Gastroesophageal sphincter (tissue), 4 donors: ENCODE results near the gene COG8. TPM values are rescaled to one million over a fixed set of nuclear protein-coding genes. Genes with fewer than 3 reads are reported as not detected.

ENCODE experiments used
- ATAC-seq: fragments of 150-250 bp; one replicate; pipeline ENCODE4 v1.9.1; 2016; ENCODE audit warnings: mild to moderate bottlenecking, moderate library complexity
- H3K27ac ChIP-seq, 4 donors: fragments of 200-600 bp; sonication (generic) in 3 of 4; 1 replicate in 3 of 4; 2 replicates in 1 of 4; pipeline ENCODE4 v1.5.1; 2016 to 2019
- H3K27me3 ChIP-seq: fragments of 200-600 bp; sonication (generic); one replicate; pipeline ENCODE4 v1.5.1; 2019
- H3K36me3 ChIP-seq, 2 donors: fragments of 200-600 bp; sonication (generic); one replicate each; pipeline ENCODE4 v1.5.1; 2019; ENCODE audit warnings: control low read depth in 1 of 2
- H3K4me1 ChIP-seq, 3 donors: fragments of 200-600 bp; sonication (generic); 1 replicate in 2 of 3; 2 replicates in 1 of 3; pipeline ENCODE4 v1.5.1; 2016 to 2019; ENCODE audit warnings: control low read depth in 2 of 3
- H3K4me3 ChIP-seq, 2 donors: fragments of 200-600 bp; sonication (generic); one replicate each; pipeline ENCODE4 v1.5.1; 2019; ENCODE audit warnings: mild to moderate bottlenecking in 1 of 2, moderate library complexity in 1 of 2
- H3K9me3 ChIP-seq, 3 donors: fragments of 200-600 bp; sonication (generic); one replicate each; pipeline ENCODE4 v1.5.1; 2017 to 2019; ENCODE audit warnings: control low read depth in 2 of 3
- CTCF ChIP-seq, 4 experiments: fragments of 200-600 bp in 2 of 4; fragments of 450-650 bp in 2 of 4; sonication (generic) in 1 of 4; IDR thresholded peaks; one replicate each; pipeline ENCODE4 v1.5.1; 2017 to 2019; ENCODE audit warnings: antibody characterized with exemption in 4 of 4, mild to moderate bottlenecking in 2 of 4, moderate library complexity in 2 of 4
- EP300 ChIP-seq: sonication (generic); formaldehyde crosslinking; IDR thresholded peaks from one replicate; pipeline ENCODE4 v1.6.1; 2017; ENCODE audit warnings: antibody characterized with exemption, mild to moderate bottlenecking
- POLR2A ChIP-seq, 2 donors: fragments of 450-650 bp; IDR thresholded peaks; one replicate each; pipeline ENCODE4 v1.6.1; 2017; ENCODE audit warnings: antibody characterized with exemption in 2 of 2, mild to moderate bottlenecking in 2 of 2, moderate library complexity in 1 of 2
- POLR2AphosphoS5 ChIP-seq: sonication (generic); formaldehyde crosslinking; IDR thresholded peaks from one replicate; pipeline ENCODE4 v1.6.1; 2017; ENCODE audit warnings: antibody characterized with exemption
- WGBS, 2 donors: methylation state at CpG; one replicate each; pipeline ENCODE4 v1.1.5; 2018; ENCODE audit warnings: low coverage in 1 of 2; 5-methylcytosine and 5-hydroxymethylcytosine counted together
- total RNA-seq, 4 donors: library from RNA; depleted of rRNA; stranded (reverse); fragments of >200 nt; gene quantifications; one replicate each; pipeline ENCODE4 v1.1.0, GENCODE V29; 2016

Gene COG8
- 10 to 100 TPM; 33.3 to 48.6 (median 43.5) TPM for total RNA-seq

- Histone ChIP-seq H3K4me3 (peak within 1 kb of the TSS; percentile 89 to 92), H3K4me1 (peaks cover 3 to 36% (median 17%) of the 10 kb centered on the region in 3 donors), H3K27me3 (no peaks in the 10 kb centered on the region), H3K9me3 (no peaks in the 10 kb centered on the region), H3K36me3 (peaks cover 0 to 45% of the 10 kb centered on the region in 2 donors), H3K27ac (peak within 1 kb of the TSS; percentile 80 to 95 (median 92))
- WGBS, 2 donors = 0% methylated on average over 10 to 16 of the region's 77 CpGs
- peak; percentile 98 for ATAC-seq
- peak in 3 of 4 experiments; percentile 85 to 89 (median 89) for TF ChIP-seq CTCF (IDR thresholded peaks at IDR 0.05)
- TF ChIP-seq EP300 = no peak
- peak; percentile 42 to 59 for TF ChIP-seq POLR2A (IDR thresholded peaks at IDR 0.05)
- TF ChIP-seq POLR2AphosphoS5 = peak; percentile 78
Measured at GRCh38 chr16:69339289-69340094, at the start of gene COG8, which contains the start of gene NIP7. Gene COG8, minus strand, starts transcription at chr16:69339564. Its CDS starts 12 bp downstream, at chr16:69339552. Gene NIP7, plus strand, starts transcription at chr16:69339772. Its CDS starts 58 bp downstream, at chr16:69339830.

- 59 to 83% methylated on average over 1 of the region's 1 CpG for WGBS, 2 donors
Measured at GRCh38 chr16:69386596-69386995, 47.2 kb upstream of the COG8 start.

GRCh38 chr16:69384974-69385373 lies 45.6 kb upstream of the COG8 start:
- Histone ChIP-seq H3K4me3 (peak overlapping the region; percentile 79 to 89), H3K27ac (peak overlapping the region; percentile 87 to 96 (median 96)), H3K27me3 (no peaks in the 10 kb centered on the region), H3K9me3 (no peaks in the 10 kb centered on the region), H3K36me3 (peaks cover 0 to 45% of the 10 kb centered on the region in 2 donors), H3K4me1 (peaks cover 0 to 41% (median 0%) of the 10 kb centered on the region in 3 donors)
- WGBS, 2 donors = 2% methylated on average over 6 of the region's 6 CpGs
- no peak for TF ChIP-seq CTCF (IDR thresholded peaks at IDR 0.05)
- TF ChIP-seq POLR2AphosphoS5 = no peak
- no peak for TF ChIP-seq POLR2A (IDR thresholded peaks at IDR 0.05)
- no peak for TF ChIP-seq EP300
- ATAC-seq = no peak

More at GRCh38 chr16:69386596-69386995, 47.2 kb upstream of the COG8 start:
- no peak for TF ChIP-seq CTCF (IDR thresholded peaks at IDR 0.05)
- no peak for TF ChIP-seq POLR2A (IDR thresholded peaks at IDR 0.05)
- no peak for TF ChIP-seq POLR2AphosphoS5
- no peak for TF ChIP-seq EP300
- Histone ChIP-seq H3K36me3 (peaks cover 0 to 29% of the 10 kb centered on the region in 2 donors), H3K27me3 (no peaks in the 10 kb centered on the region), H3K4me1 (peaks cover 0 to 39% (median 0%) of the 10 kb centered on the region in 3 donors), H3K27ac (peak overlapping the region in 2 of 4 donors; percentile 95 to 96), H3K9me3 (no peaks in the 10 kb centered on the region), H3K4me3 (peak overlapping the region in 1 of 2 donors; percentile 79)
- ATAC-seq = no peak

GRCh38 chr16:69382421-69382820 lies 43.1 kb upstream of the COG8 start:
- Histone ChIP-seq H3K27ac (no peak overlapping the region), H3K4me1 (peaks cover 0 to 41% (median 0%) of the 10 kb centered on the region in 3 donors), H3K27me3 (no peaks in the 10 kb centered on the region), H3K4me3 (no peak overlapping the region), H3K36me3 (peaks cover 0 to 71% of the 10 kb centered on the region in 2 donors), H3K9me3 (no peaks in the 10 kb centered on the region)
- TF ChIP-seq EP300 = no peak
- TF ChIP-seq CTCF (IDR thresholded peaks at IDR 0.05) = no peak
- no peak for TF ChIP-seq POLR2A (IDR thresholded peaks at IDR 0.05)
- TF ChIP-seq POLR2AphosphoS5 = no peak
- WGBS, 2 donors = 94% methylated on average over 2 of the region's 2 CpGs; no CpG with 5 or more reads in 1 of the 2 donors
- no peak for ATAC-seq
